Lung (tissue), 16 donors: ENCODE results near the gene MYLK3. TPM values are rescaled to one million over a fixed set of nuclear protein-coding genes. Genes with fewer than 3 reads are reported as not detected.

Source experiments
- ATAC-seq: fragments of 200-7000 bp; cut with Tn5 transposase; one replicate; pipeline ENCODE4 v1.9.1; 2020; ENCODE audit warnings: moderate number of reproducible peaks; ENCODE audit not compliant: insufficient read depth, low FRiP score
- DNase-seq, 3 donors: peaks; one replicate each; pipeline ENCODE4 v3.0.0-alpha.2; 2013 to 2017
- H3K27ac ChIP-seq, 2 donors: one replicate each; pipeline ENCODE4 v1.5.1; 2013; ENCODE audit warnings: mild to moderate bottlenecking in 2 of 2, moderate library complexity in 2 of 2, control low read depth in 1 of 2, inconsistent platforms in 1 of 2, low read depth in 1 of 2, low read length in 1 of 2
- H3K27me3 ChIP-seq, 3 donors: one replicate each; pipeline ENCODE4 v1.5.1; 2013; ENCODE audit warnings: low read length in 2 of 3; ENCODE audit not compliant: control insufficient read depth in 3 of 3, insufficient read depth in 3 of 3
- H3K36me3 ChIP-seq, 4 donors: one replicate each; pipeline ENCODE4 v1.5.1; 2013; ENCODE audit warnings: low read length in 4 of 4, mild to moderate bottlenecking in 1 of 4, moderate library complexity in 1 of 4; ENCODE audit not compliant: control insufficient read depth in 4 of 4, insufficient read depth in 4 of 4
- H3K4me1 ChIP-seq, 5 donors: one replicate each; pipeline ENCODE4 v1.5.1; 2013; ENCODE audit warnings: low read length in 5 of 5, mild to moderate bottlenecking in 2 of 5, moderate library complexity in 1 of 5; ENCODE audit not compliant: control insufficient read depth in 5 of 5, insufficient read depth in 5 of 5
- H3K4me3 ChIP-seq: one replicate; pipeline ENCODE4 v1.5.1; 2013; ENCODE audit warnings: mild to moderate bottlenecking, control low read depth, moderate library complexity
- H3K9ac ChIP-seq, 2 donors: one replicate each; pipeline ENCODE4 v1.5.1; 2013; ENCODE audit warnings: low read length in 2 of 2, control low read depth in 1 of 2; ENCODE audit not compliant: insufficient read depth in 1 of 2
- H3K9me3 ChIP-seq, 4 donors: one replicate each; pipeline ENCODE4 v1.5.1; 2013; ENCODE audit warnings: low read length in 3 of 4, mild to moderate bottlenecking in 1 of 4, moderate library complexity in 1 of 4; ENCODE audit not compliant: control insufficient read depth in 4 of 4, insufficient read depth in 3 of 4
- CTCF ChIP-seq: IDR thresholded peaks from 2 replicates; pipeline ENCODE4 v1.5.1; 2012; ENCODE audit warnings: mild to moderate bottlenecking; ENCODE audit errors: control extremely low read depth, extremely low read depth
- WGBS, 2 donors: extraction: QIAGEN DNeasy Blood & Tissue Kit; methylation state at CpG; one replicate each; pipeline ENCODE4 v1.1.7; 2013; 5-methylcytosine and 5-hydroxymethylcytosine counted together
- long read RNA-seq, 5 donors: transcript quantifications; one replicate each; lab custom pipeline, GENCODE V29; 2026
- polyA plus RNA-seq, 2 donors: library from polyadenylated mRNA; stranded (reverse); fragments of 200-250 nt; gene quantifications; one replicate each; pipeline ENCODE4 v1.2.1, GENCODE V29; 2013
- total RNA-seq, 2 donors: library from RNA; depleted of rRNA in 1 of 2; stranded (reverse); fragments of >200 nt in 1 of 2; gene quantifications; one replicate each; pipeline ENCODE4 v1.2.1, GENCODE V29; 2014 to 2021
- donor health status: control.
- donor health status: control.
- donor health status: Bipolar disorder and iron deficiency.
- donor health status: healthy.
- donor health status: DM: yes; HTN: yes; CAD: no.

Gene MYLK3
- 1 to 10 TPM; 2.3 to 4.6 TPM for total RNA-seq
- polyA plus RNA-seq, result under 1 TPM; 0.16 to 0.48 TPM
- long read RNA-seq, donor 1, result 0 reads
- long read RNA-seq, donor 2, result 0 reads
- long read RNA-seq, donor 3, result 0 reads
- long read RNA-seq, donor 4, result 0 reads
- long read RNA-seq, donor 5, result 0 reads

- 75 to 76% methylated on average over 25 of the region's 25 CpGs for WGBS, 2 donors
- Histone ChIP-seq H3K27ac (peak within 1 kb of the TSS in 1 of 2 donors; percentile 92), H3K36me3 (no peaks in the 10 kb centered on the region), H3K27me3 (no peaks in the 10 kb centered on the region), H3K4me1 (peaks cover 0 to 20% (median 0%) of the 10 kb centered on the region in 5 donors), H3K9ac (no peak within 1 kb of the TSS), H3K4me3 (no peak within 1 kb of the TSS), H3K9me3 (no peaks in the 10 kb centered on the region)
- ATAC-seq, result no peak
- no peak for TF ChIP-seq CTCF
- peak; percentile 13 to 57 (median 35) for DNase-seq
These were observed at the start of gene MYLK3 for GRCh38 chr16:46747777-46748651. Gene MYLK3, minus strand, starts transcription at chr16:46748344. Its CDS starts 151 bp downstream, at chr16:46748193.

GRCh38 chr16:46797501-46797900, 49.4 kb upstream of the MYLK3 start:
- DNase-seq (peak; percentile 31 to 66 (median 34)), ATAC-seq (no peak)
- WGBS, 2 donors, result 79 to 90% methylated on average over 4 of the region's 4 CpGs
- H3K4me1 ChIP-seq, result no peaks in the 10 kb centered on the region
- H3K4me3 ChIP-seq, result no peak overlapping the region
- H3K9me3 ChIP-seq, result peaks cover 0 to 1% (median 0%) of the 10 kb centered on the region in 4 donors
- no peak overlapping the region for H3K9ac ChIP-seq
- TF ChIP-seq CTCF, result no peak
- no peaks in the 10 kb centered on the region for H3K27me3 ChIP-seq
- peaks cover 0 to 2% (median 0%) of the 10 kb centered on the region in 4 donors for H3K36me3 ChIP-seq
- H3K27ac ChIP-seq, result no peak overlapping the region

- Histone ChIP-seq H3K9me3 (peaks cover 0 to 1% (median 0%) of the 10 kb centered on the region in 4 donors), H3K27ac (no peak overlapping the region), H3K36me3 (no peaks in the 10 kb centered on the region), H3K27me3 (no peaks in the 10 kb centered on the region), H3K4me3 (no peak overlapping the region), H3K4me1 (no peaks in the 10 kb centered on the region), H3K9ac (no peak overlapping the region)
- no peak for TF ChIP-seq CTCF
- no peak for ATAC-seq
- 97 to 98% methylated on average over 1 of the region's 1 CpG for WGBS, 2 donors
- no peak for DNase-seq
These were observed 48.7 kb upstream of the MYLK3 start for GRCh38 chr16:46796764-46797269.
